ENCODE measurements around the gene SORBS1.

The SORBS1 gene

DNA sequence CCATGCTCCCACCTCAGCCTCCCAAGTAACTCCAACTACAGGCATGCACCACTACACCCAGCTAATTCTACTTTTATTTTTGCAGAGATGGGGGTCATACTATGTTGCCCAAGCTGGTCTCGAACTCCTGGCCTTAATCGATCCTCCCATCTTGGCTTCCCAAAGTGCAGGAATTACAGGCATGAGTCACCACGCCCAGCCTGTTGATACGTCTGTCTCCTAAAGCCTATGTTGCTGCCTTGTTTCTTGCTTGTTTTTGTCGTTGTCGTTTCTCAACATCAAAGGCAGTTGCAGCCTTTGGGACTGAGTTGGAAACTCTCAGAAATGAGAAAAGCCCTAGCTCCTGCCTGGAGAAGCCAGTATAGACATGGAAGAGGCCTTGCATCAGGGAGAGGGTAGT, 49.9 kb downstream of the SORBS1 start:
- DNase-seq = no peak

GRCh38 chr10:95509251-95509650, 51.9 kb downstream of the SORBS1 start:
- DNase-seq = no peak

- DNase-seq = no peak
Observed at GRCh38 chr10:95508730-95509129, 52.4 kb downstream of the SORBS1 start.

DNA sequence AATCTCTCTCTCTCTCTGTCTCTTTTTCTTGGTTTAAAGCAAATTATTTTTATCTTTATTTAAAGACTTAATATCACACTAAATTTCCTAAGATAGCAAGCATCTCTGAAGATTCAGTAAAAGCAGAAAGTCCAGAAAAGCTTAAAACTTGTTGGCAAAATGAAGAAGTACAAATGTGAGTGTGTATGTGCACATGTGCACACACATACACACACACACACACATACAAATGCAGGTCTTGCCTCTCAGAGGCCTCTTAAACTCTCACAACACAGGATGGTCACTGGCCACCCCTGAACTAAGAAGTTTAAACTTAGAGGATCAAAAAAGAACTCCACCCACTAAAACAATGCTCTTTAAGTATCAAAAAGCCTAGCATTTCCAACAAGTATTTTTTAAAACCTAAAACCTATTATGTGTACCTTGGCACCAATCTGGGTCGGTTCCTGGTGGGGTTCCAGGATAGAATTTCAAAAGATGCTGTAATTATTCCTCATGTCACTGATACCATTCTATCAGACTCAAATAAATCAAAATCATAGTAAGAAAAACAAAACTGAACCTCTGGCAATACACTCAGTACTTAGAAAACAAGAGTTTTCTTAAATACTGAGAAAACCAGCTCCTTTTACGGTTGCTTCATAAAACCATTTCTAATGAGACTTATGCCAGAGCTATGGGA, 55.0 kb downstream of the SORBS1 start:
- DNase-seq = no peak

DNA sequence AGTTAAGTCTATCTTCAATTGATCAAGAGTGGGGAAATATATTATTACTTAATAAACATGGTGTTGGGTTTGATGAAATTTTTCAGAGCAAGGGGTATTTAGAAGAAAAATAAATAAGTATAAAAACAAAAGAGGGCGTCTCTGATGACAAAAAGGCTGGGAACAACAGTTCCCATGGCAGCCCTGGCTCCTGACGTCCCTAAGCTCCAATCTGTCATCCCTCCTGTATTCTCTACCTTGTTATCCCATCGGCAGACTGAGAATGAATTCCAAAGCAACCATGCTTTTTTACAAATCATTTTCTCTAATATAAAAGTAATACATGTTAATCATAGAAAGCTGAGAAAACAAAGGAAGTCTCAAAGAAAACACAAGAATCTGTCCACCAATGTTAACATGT, 55.5 kb downstream of the SORBS1 start:
- no peak for DNase-seq

DNA sequence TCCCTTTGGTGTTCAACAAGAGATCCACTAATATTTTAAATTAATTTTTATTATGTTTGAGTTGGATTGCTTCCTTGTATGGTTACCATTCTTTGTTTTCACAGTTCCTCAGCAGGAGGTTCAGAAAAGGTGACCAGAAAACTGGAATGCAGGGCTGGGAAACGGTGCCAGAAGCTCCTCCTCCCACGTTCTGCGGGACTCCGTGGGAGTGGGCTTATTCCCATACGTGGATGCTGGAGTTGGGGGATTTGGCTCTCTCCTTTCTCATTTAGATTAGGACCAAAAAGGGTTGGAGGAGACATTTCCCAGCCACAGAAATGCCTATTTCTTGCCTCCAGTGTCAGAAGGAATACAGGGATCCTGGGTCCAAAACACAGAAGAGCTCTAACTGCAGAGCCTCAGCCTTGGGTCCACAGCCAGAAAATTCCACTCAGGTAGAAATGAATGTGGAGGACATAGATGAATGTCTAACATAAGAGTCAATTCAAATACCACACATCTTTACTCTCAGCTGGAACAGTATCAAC, 56.0 kb downstream of the SORBS1 start:
- no peak for DNase-seq

GRCh38 chr10:95504246-95504691, 56.9 kb downstream of the SORBS1 start:
- DNase-seq = no peak

- no peak for DNase-seq
Observed at GRCh38 chr10:95503526-95503925, 57.6 kb downstream of the SORBS1 start.

DNA sequence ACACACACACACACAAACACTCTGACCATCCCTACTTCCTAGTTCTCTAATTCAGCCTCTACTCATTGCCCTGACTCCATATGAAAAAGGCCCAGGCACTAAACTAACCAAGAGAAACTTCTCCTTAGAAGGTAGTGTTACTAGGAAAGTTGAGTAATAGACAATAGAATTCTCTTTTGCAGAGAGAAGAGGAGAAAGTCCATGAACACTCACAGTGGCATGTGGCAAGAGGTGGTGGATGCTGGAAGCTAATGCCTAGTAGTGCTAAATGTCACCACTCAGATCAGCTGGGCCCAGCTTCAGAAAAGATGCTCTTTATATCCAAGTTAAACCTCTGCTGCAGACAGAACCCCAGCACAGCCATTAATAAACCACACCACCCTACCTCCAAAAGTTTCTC, 58.2 kb downstream of the SORBS1 start:
- DNase-seq = no peak

DNA sequence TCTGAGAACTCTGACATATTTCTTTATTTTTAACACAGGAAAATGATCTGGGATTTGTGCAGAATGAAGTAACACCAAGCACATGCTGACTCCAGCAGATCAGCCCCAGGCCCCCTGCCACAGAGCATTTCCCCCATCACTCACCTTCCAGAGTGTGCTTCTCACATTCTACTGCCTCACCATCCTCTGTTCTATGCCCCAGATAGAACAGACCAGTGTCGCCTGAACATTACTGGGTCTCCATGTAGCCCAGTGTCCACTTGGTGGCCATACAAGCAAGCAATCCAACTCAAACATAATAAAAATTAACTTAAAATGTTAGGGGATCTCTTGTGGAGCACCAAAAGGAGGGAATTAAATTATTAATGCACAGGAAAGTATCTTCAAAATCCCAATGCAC, 58.8 kb downstream of the SORBS1 start:
- DNase-seq = no peak

DNA sequence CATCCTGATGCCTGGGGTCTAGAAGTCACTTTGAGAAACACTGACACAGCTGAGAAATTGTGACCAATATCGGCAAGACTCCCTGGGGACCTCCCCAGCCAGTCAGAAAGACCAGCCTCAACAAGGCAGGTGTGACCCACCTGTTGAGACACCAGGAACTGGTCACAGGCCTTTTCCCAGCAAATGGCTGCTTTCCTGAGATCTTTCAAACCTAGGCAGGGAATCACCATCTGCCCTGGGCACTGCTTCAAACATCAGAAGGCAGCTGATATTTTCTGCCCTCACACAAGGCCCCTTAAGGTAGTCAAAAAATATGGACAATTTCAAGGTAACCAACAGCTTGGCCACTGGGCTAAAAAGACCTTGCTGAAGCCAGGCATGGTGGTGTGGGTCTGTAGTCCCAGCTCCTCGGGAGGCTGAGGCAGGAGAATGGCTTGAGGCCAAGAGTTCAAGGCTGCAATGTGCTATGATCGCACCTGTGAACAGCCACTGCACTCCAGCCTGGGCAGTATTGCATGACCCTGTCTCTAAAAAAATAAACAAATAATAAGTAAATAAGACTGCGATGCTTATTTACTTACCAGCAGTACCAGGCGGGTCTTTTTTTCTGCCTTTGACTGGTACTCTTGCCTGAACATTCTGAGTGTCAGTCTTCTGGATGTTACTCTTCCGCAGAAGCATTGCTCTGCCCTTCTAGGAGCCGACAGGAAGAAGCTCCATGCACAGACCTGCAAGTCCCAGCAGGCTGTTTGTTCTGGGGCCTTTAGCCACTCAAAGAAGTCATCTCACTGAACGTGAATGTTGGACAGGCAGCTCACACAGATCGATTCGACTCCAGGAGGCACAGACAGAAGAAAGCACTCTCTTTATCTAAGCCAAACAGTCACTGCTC, 59.7 kb downstream of the SORBS1 start:
- no peak for DNase-seq

DNA sequence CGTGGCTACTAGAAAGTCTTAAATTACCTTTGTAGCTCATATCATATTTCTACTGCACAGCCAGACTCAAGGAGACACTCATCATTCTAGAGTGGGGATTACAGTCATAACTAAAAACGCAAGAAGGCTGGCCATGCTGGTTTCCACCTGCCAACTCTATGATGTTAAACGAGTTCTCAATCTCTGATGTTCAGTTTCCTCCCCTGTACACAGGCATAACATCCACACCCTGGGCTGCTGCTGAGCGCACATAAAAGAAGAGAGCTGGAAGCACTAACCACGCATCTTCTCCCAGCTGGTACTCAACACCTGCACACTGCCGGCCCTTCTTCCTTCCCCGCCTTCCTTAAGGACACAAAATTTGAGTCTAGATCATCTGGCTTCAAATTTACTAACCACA, 60.5 kb downstream of the SORBS1 start:
- no peak for DNase-seq

DNA sequence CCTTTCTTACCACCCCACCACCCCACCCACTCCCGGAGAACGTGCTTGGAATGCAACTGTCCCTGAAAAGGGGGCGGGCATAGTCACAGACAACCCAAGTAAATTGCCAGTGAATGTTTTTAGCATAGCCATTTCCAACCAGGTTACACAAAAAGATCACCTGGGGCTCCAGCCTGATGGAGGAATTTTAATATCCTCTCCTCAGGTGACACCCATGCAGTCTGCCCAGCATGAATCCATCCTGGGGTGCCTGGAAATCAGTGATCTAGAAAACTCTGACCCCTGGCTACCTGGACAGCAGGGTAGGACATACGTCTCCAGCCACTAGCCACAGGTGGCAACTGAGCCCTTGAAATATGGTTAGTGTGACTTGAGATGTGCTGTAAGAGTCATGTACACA, 61.1 kb downstream of the SORBS1 start:
- DNase-seq = no peak

DNA sequence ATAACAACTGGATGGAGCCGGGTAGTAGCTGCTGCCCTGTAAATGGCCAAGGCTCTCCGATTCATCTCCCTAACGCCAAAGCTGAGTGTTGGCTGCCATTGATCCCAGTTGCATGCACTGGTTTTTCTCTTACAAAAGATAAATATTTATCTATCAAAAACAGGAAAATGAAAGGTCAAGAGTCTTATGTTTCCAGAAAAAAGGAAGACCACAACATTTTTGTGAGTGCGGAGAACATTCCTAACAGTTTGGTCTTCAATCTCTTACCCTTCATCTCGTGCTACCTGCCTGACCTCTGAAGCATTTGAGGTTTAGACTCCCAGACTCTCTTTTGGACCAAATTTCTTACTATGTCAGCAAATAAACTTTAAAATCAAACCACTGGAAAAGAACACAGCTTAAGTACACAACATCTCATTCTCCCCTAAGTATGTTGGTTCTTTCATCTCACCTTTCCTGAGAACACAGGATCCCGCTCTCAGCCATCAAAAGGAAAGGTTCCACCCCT, 61.6 kb downstream of the SORBS1 start:
- no peak for DNase-seq

DNA sequence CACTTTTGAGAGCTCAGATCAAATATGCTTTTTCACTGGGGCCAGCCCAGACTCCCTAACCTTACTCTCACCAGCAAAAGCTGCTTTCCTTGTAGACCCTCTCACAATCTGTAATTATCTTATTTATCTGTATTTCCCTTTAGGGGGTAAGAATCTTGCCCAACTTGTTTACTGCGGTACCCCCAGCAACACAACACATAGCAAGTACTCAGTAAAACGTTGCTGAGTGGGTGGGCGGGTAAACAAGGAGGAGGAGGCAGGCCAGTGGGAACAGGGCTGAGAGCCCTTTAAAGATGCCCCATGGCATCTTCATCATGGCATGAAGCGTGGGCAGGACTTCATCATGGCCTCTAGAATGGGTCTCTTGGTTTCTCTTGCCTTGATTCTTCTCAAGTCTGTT, 64.2 kb downstream of the SORBS1 start:
- DNase-seq = no peak

GRCh38 chr10:95496246-95496911, 64.8 kb downstream of the SORBS1 start:
- DNase-seq = no peak

DNA sequence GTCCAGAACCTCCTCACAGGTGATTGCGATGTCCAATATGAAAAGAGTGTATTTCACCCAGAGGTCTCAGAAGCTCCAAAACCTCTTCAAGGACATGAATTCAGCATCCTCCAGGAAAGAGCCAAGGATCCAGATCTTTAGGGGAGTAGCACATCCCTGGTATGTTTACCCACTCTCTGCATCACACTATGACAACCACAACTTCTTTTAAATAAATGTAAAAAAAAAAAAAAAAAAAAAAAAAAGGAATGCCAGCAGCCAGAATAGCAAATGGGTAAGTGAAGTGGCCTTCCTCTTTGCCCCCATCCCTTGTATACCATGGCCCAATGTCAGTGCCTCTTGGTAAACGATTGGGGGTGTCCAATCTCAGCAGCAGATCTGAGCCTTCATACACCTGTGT, 67.3 kb downstream of the SORBS1 start:
- DNase-seq = no peak

GRCh38 chr10:95487994-95488393, 73.2 kb downstream of the SORBS1 start:
- DNase-seq = no peak

GRCh38 chr10:95485056-95485844, 75.9 kb downstream of the SORBS1 start:
- no peak for DNase-seq

- no peak for DNase-seq
Observed at GRCh38 chr10:95482501-95483233, 78.5 kb downstream of the SORBS1 start.

DNA sequence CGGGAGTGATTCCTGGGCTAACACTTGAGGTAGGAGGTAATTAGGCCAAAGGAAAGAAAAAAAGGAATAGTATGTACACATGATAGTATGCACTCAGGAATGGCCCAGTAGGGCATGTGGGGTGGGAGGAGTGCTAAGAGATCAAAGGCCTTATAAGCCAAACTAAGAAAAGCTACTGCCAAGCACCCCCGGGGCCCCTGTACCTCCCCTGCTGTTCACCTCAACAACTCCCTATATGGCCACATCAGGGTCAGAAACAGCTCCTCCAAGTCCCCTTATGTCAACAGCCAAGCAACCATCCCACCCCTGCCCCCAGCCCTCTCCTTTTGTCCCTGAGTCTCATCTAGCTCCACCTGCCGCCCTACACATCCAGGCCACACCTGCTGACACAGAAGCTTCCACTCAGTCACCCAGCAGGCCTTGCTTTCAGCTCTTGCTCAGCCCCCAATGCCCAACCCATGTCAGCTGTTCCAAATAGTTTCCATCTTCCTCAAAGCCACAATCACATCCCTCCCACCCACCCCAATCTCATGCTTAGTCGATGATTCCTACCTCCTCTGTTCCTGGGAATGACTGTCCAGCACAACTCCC, 80.2 kb downstream of the SORBS1 start:
- no peak for DNase-seq
